HepG2 (cell line): ENCODE results near the gene CHMP6. TPM values are rescaled to one million over a fixed set of nuclear protein-coding genes. Genes with fewer than 3 reads are reported as not detected.

ENCODE experiments used
- ARHGAP35 ChIP-seq: sonication (generic); formaldehyde crosslinking; IDR thresholded peaks from 2 replicates; pipeline ENCODE4 v1.9.0; 2022; ENCODE audit warnings: mild to moderate bottlenecking, inconsistent platforms, moderate library complexity, missing genetic modification reagents, borderline replicate concordance
- CHCHD3 ChIP-seq: sonication (generic); formaldehyde crosslinking; IDR thresholded peaks from 2 replicates; pipeline ENCODE4 v1.8.0; 2022; ENCODE audit warnings: mild to moderate bottlenecking, missing genetic modification reagents, moderate library complexity
- GTF3A ChIP-seq: sonication (generic); formaldehyde crosslinking; conservative IDR thresholded peaks from 2 replicates; pipeline ENCODE4 v1.4.0; 2020; ENCODE audit warnings: mild to moderate bottlenecking, missing genetic modification reagents
- HDAC1 ChIP-seq: sonication (generic); formaldehyde crosslinking; IDR thresholded peaks from 2 replicates; pipeline ENCODE4 v1.5.1; 2020; ENCODE audit warnings: mild to moderate bottlenecking, missing genetic modification reagents
- JUND ChIP-seq: sonication (generic); formaldehyde crosslinking; IDR thresholded peaks from 2 replicates; pipeline ENCODE4 v1.8.0; 2022; ENCODE audit warnings: mild to moderate bottlenecking, missing genetic modification reagents
- KAT2B ChIP-seq: fragments of 150-350 bp; IDR thresholded peaks from 2 replicates; pipeline ENCODE4 v1.6.1; 2014; ENCODE audit warnings: low read depth, low read length, borderline replicate concordance
- MATR3 ChIP-seq: sonication (generic); formaldehyde crosslinking; IDR thresholded peaks from 2 replicates; pipeline ENCODE4 v1.4.0; 2020; ENCODE audit warnings: missing genetic modification reagents
- MEIS2 ChIP-seq: sonication (generic); formaldehyde crosslinking; IDR thresholded peaks from 2 replicates; pipeline ENCODE4 v1.9.0; 2021; ENCODE audit warnings: mild to moderate bottlenecking, missing genetic modification reagents
- MTA3 ChIP-seq: sonication (generic); formaldehyde crosslinking; IDR thresholded peaks from 2 replicates; pipeline ENCODE4 v1.4.0; 2020; ENCODE audit warnings: missing genetic modification reagents
- NCOA5 ChIP-seq: sonication (generic); formaldehyde crosslinking; IDR thresholded peaks from 2 replicates; pipeline ENCODE4 v1.4.0; 2020; ENCODE audit warnings: missing genetic modification reagents
- RNF2 ChIP-seq: fragments of 450-650 bp; conservative IDR thresholded peaks from 2 replicates; pipeline ENCODE4 v1.6.1; 2016; ENCODE audit warnings: low read depth
- RORA ChIP-seq: sonication (generic); formaldehyde crosslinking; IDR thresholded peaks from 2 replicates; pipeline ENCODE4 v1.5.0; 2020; ENCODE audit warnings: mild to moderate bottlenecking, missing genetic modification reagents, moderate library complexity
- SALL1 ChIP-seq: sonication (generic); formaldehyde crosslinking; IDR thresholded peaks from 2 replicates; pipeline ENCODE4 v1.8.0; 2022; ENCODE audit warnings: mild to moderate bottlenecking, missing genetic modification reagents
- SATB2 ChIP-seq: sonication (generic); formaldehyde crosslinking; IDR thresholded peaks from 2 replicates; pipeline ENCODE4 v1.5.0; 2020; ENCODE audit warnings: missing genetic modification reagents
- SKIL ChIP-seq: sonication (generic); formaldehyde crosslinking; IDR thresholded peaks from 2 replicates; pipeline ENCODE4 v1.8.0; 2022; ENCODE audit warnings: missing genetic modification reagents, mild to moderate bottlenecking, moderate library complexity, borderline replicate concordance
- SMAD1 ChIP-seq: sonication (generic); formaldehyde crosslinking; IDR thresholded peaks from 2 replicates; pipeline ENCODE4 v1.4.0; 2020; ENCODE audit warnings: missing genetic modification reagents, low read depth, mild to moderate bottlenecking, borderline replicate concordance
- ZFP36L2 ChIP-seq: sonication (generic); formaldehyde crosslinking; IDR thresholded peaks from 2 replicates; pipeline ENCODE4 v1.4.0; 2020; ENCODE audit warnings: missing genetic modification reagents
- ZKSCAN8 ChIP-seq: IDR thresholded peaks from 2 replicates; pipeline ENCODE4 v1.6.1; 2016; ENCODE audit warnings: borderline replicate concordance, missing genetic modification reagents, missing compliant biosample characterization
- ZNF513 ChIP-seq: sonication (generic); formaldehyde crosslinking; conservative IDR thresholded peaks from 2 replicates; pipeline ENCODE4 v1.5.0; 2020; ENCODE audit warnings: missing genetic modification reagents
- ZNF598 ChIP-seq: sonication (generic); formaldehyde crosslinking; IDR thresholded peaks from 2 replicates; pipeline ENCODE4 v1.5.1; 2020; ENCODE audit warnings: mild to moderate bottlenecking, missing genetic modification reagents, borderline replicate concordance
- ZNF616 ChIP-seq: sonication (generic); formaldehyde crosslinking; IDR thresholded peaks from 2 replicates; pipeline ENCODE4 v1.5.0; 2020; ENCODE audit warnings: low read depth, mild to moderate bottlenecking, missing genetic modification reagents
- polyA plus RNA-seq, 8 experiments: library from polyadenylated mRNA; depleted of rRNA in 3 of 8; stranded (reverse) in 7 of 8; unstranded in 1 of 8; fragments of >200 nt; fragmentation: Illumina TruSeq in 4 of 8; extraction: Trizol in 4 of 8; gene quantifications; 2 replicates each; pipeline versions ENCODE4 v1.2.1 to v1.2.3, GENCODE V29; 2011 to 2016; ENCODE audit warnings: low read depth in 4 of 8, missing spikeins in 1 of 8, mixed read lengths in 1 of 8; ENCODE audit not compliant: insufficient read depth in 1 of 8
- total RNA-seq, 5 experiments: library from RNA; depleted of rRNA; stranded (reverse); fragments of >200 nt; fragmentation: Illumina TruSeq; extraction: Trizol; gene quantifications; 2 replicates each; pipeline ENCODE4 v1.2.3, GENCODE V29; 2016; ENCODE audit warnings: low read depth in 1 of 5
- TF ChIP-seq, protein P1 (sequence below): sonication (generic); formaldehyde crosslinking; IDR thresholded peaks from 2 replicates; pipeline ENCODE4 v1.5.1; 2020; ENCODE audit warnings: missing genetic modification reagents, mild to moderate bottlenecking, borderline replicate concordance
- TF ChIP-seq, protein P2 (sequence below): sonication (generic); formaldehyde crosslinking; IDR thresholded peaks from 2 replicates; pipeline ENCODE4 v1.9.0; 2022; ENCODE audit warnings: low read depth, missing genetic modification reagents

Gene CHMP6
- total and polyA plus RNA-seq, 2 of the 13 experiments (the other 11 are each of a cell fraction or from before 2014, with no cell fraction given): 11.1 to 24.2 TPM

DNA sequence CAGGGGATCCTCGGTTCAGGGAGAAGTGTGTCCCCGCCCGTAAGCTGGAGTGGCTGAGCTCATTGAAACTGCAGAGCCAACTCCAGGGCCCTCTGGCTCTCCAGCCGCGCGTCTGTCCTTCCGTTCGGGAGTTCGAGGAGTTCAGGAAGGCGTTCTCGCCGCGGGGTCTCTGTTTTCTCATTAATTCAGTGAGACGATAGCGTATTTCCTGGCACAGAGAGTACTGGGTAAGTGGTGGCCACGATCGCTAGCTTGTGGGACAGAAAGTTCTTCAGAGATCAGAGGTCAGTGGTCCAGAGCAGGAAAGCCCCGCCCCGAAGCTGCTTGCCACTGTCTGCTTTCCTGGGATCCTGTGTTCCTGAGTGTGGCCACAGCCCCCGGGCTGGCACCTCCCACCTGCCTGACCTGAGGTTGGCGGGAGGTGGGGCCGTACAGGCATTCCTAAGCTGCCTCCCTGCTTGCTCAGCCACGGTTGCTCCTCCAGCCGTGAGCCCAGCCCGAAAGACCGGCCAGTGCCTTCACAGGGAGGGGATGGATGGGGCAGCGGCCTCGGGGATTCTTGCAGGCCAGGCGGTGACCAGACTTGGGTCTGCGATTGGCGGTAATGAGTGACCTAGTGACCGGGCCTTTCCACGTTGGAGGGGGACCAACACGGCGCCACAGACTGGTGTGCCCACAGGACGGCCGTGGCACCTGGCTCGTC is 52.2 kb downstream of the CHMP6 start (continued):
- TF ChIP-seq, protein P1, sequence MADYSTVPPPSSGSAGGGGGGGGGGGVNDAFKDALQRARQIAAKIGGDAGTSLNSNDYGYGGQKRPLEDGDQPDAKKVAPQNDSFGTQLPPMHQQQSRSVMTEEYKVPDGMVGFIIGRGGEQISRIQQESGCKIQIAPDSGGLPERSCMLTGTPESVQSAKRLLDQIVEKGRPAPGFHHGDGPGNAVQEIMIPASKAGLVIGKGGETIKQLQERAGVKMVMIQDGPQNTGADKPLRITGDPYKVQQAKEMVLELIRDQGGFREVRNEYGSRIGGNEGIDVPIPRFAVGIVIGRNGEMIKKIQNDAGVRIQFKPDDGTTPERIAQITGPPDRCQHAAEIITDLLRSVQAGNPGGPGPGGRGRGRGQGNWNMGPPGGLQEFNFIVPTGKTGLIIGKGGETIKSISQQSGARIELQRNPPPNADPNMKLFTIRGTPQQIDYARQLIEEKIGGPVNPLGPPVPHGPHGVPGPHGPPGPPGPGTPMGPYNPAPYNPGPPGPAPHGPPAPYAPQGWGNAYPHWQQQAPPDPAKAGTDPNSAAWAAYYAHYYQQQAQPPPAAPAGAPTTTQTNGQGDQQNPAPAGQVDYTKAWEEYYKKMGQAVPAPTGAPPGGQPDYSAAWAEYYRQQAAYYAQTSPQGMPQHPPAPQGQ (CRISPR knock-in tag): no peak; the same call in 1 of the 2 replicates
- TF ChIP-seq ZNF513 (CRISPR knock-in tag) (no peak), GTF3A (no peak), JUND (CRISPR knock-in tag) (no peak), MATR3 (CRISPR knock-in tag) (no peak), ZFP36L2 (CRISPR knock-in tag) (no peak), ZKSCAN8 (CRISPR knock-in tag) (0 out of 2 replicates have a peak, but pooled peaks have one; percentile 53), KAT2B (no peak), SKIL (peak; percentile 20; the same call in 1 of the 2 replicates), ARHGAP35 (CRISPR knock-in tag) (no peak; the same call in 1 of the 2 replicates), ZNF616 (0 out of 2 replicates have a peak, but pooled peaks have one; percentile 34), NCOA5 (CRISPR knock-in tag) (no peak), SALL1 (CRISPR knock-in tag) (peak; percentile 58), ZNF598 (CRISPR knock-in tag) (0 out of 2 replicates have a peak, but pooled peaks have one; percentile 37), SMAD1 (CRISPR knock-in tag) (0 out of 2 replicates have a peak, but pooled peaks have one; percentile 21), RORA (CRISPR knock-in tag) (no peak), SATB2 (CRISPR knock-in tag) (no peak), CHCHD3 (no peak), MTA3 (CRISPR knock-in tag) (no peak), HDAC1 (CRISPR knock-in tag) (peak; percentile 54), RNF2 (no peak), MEIS2 (CRISPR knock-in tag) (peak; percentile 15; the same call in 1 of the 2 replicates)
- TF ChIP-seq, protein P2, sequence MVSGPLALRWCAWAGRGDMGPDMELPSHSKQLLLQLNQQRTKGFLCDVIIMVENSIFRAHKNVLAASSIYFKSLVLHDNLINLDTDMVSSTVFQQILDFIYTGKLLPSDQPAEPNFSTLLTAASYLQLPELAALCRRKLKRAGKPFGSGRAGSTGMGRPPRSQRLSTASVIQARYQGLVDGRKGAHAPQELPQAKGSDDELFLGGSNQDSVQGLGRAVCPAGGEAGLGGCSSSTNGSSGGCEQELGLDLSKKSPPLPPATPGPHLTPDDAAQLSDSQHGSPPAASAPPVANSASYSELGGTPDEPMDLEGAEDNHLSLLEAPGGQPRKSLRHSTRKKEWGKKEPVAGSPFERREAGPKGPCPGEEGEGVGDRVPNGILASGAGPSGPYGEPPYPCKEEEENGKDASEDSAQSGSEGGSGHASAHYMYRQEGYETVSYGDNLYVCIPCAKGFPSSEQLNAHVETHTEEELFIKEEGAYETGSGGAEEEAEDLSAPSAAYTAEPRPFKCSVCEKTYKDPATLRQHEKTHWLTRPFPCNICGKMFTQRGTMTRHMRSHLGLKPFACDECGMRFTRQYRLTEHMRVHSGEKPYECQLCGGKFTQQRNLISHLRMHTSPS (CRISPR knock-in tag): no peak; the same call in none of the 2 replicates
